K562 (cell line): ENCODE data around the gene NCMAP. TPM values are rescaled to one million over a fixed set of nuclear protein-coding genes. Genes with fewer than 3 reads are reported as not detected.

Source experiments
- KLF16 ChIP-seq: IDR thresholded peaks from 2 replicates; pipeline ENCODE4 v1.6.1; 2016; ENCODE audit warnings: antibody characterized with exemption
- RBM34 ChIP-seq: fragments of 200-400 bp; formaldehyde crosslinking; IDR thresholded peaks from 2 replicates; pipeline ENCODE4 v1.6.1; 2018; ENCODE audit warnings: low read length, borderline replicate concordance; ENCODE audit not compliant: insufficient read depth
- SMAD4 ChIP-seq: fragments of 250-450 bp; sonication (Bioruptor Pico); conservative IDR thresholded peaks from 2 replicates; pipeline ENCODE4 v1.8.0; 2021; ENCODE audit warnings: inconsistent platforms, mild to moderate bottlenecking, moderate library complexity
- ZNF347 ChIP-seq: fragments of 450-650 bp; formaldehyde crosslinking; IDR thresholded peaks from 2 replicates; pipeline ENCODE4 v1.4.0; 2020; ENCODE audit warnings: low read depth, mild to moderate bottlenecking, moderate library complexity
- ZNF445 ChIP-seq: fragments of 250-450 bp; sonication (Bioruptor Pico); IDR thresholded peaks from 2 replicates; pipeline ENCODE4 v1.4.0; 2020; ENCODE audit warnings: low read depth, mild to moderate bottlenecking, moderate library complexity
- polyA plus RNA-seq, 8 experiments: library from polyadenylated mRNA; depleted of rRNA in 4 of 8; stranded (reverse) in 5 of 8; unstranded in 3 of 8; fragments of >200 nt; fragmentation: Nextera tagmentation in 2 of 8; fragmentation: Illumina TruSeq in 1 of 8; extraction: Ambion mirVana in 2 of 8; extraction: Trizol in 1 of 8; gene quantifications; 2 replicates each; pipeline versions ENCODE4 v1.2.1 to v1.2.3, GENCODE V29; 2011 to 2014; ENCODE audit warnings: inconsistent platforms in 1 of 8, missing spikeins in 1 of 8
- total RNA-seq, 7 experiments: library from RNA; depleted of rRNA in 6 of 7; stranded (reverse); fragments of >200 nt in 6 of 7; fragmentation: Illumina TruSeq in 2 of 7; extraction: Trizol in 2 of 7; gene quantifications; 2 replicates each; pipeline versions ENCODE4 v1.2.1 to v1.2.3, GENCODE V29; 2011 to 2021; ENCODE audit warnings: low replicate concordance in 1 of 7
- TF ChIP-seq, protein P1 (sequence below): fragments of 250-450 bp; sonication (Bioruptor Pico); IDR thresholded peaks from 2 replicates; pipeline ENCODE4 v1.4.0; 2020; ENCODE audit warnings: mild to moderate bottlenecking, moderate library complexity
- TF ChIP-seq, protein P2 (sequence below): fragments of 200-400 bp; formaldehyde crosslinking; IDR thresholded peaks from 2 replicates; pipeline ENCODE4 v1.6.1; 2017; ENCODE audit warnings: mild to moderate bottlenecking, low read depth, low read length, moderate library complexity
- TF ChIP-seq, protein P3 (sequence below): fragments of 250-450 bp; sonication (Bioruptor Pico); IDR thresholded peaks from 2 replicates; pipeline ENCODE4 v1.8.0; 2022; ENCODE audit warnings: inconsistent platforms
- TF ChIP-seq, protein P4 (sequence below): sonication (generic); formaldehyde crosslinking; IDR thresholded peaks from 2 replicates; pipeline ENCODE4 v1.8.0; 2023; ENCODE audit warnings: missing genetic modification reagents, mild to moderate bottlenecking, borderline replicate concordance

The NCMAP gene
- total and polyA plus RNA-seq, 9 of the 15 experiments (the other 6 are each of a cell fraction or from before 2014, with no cell fraction given) = 0.03 TPM; not detected in 8

DNA sequence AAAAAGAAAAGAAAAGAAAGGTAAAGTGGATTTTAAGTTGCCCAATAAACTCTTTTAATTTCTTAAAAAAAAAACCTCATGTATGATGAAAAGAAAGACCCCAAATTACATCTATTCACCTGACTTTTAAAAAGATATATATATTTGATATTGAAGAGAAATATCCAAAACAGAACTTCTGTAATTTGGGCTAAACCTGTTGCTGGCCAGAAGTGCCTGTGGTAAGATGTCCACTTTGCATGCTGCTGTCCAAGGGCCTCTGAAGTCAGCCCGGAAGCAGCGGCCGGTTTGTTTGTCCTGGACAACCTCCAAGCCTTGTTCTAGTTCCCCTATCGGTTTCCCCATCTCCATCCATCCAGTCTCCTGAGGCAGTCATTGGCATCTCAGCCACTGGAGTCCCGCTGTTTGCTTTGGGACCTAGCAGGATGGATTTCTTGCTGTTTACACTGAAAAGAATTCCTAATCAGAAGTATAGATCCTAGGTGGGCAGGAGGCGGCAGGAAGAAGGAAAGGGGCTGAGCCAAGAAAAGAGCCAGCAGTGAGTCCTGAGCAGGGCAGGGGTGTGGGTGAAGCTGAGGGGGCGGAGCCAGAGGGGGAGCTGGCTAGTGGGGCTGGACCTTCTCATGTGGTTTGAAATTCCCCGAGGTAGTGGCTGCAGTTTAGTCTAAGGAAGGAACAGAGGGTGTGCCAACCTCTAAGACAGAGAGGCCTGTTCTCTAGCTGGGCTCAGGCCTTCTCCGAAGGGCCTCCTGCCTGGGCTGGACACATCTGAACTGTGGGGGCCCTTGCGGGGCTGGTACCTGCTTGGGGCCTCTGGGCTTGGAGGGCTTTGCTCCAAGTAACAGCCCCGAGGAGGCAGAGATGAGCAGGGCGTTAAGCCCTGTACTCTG, 3.3 kb downstream of the NCMAP start (continued):
- TF ChIP-seq, protein P1, sequence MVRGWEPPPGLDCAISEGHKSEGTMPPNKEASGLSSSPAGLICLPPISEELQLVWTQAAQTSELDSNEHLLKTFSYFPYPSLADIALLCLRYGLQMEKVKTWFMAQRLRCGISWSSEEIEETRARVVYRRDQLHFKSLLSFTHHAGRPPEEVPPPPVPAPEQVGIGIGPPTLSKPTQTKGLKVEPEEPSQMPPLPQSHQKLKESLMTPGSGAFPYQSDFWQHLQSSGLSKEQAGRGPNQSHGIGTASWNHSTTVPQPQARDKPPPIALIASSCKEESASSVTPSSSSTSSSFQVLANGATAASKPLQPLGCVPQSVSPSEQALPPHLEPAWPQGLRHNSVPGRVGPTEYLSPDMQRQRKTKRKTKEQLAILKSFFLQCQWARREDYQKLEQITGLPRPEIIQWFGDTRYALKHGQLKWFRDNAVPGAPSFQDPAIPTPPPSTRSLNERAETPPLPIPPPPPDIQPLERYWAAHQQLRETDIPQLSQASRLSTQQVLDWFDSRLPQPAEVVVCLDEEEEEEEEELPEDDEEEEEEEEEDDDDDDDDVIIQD (CRISPR knock-in tag) = no peak
- TF ChIP-seq ZNF347 (CRISPR knock-in tag) = no peak
- TF ChIP-seq KLF16 = no peak
- TF ChIP-seq, protein P2, sequence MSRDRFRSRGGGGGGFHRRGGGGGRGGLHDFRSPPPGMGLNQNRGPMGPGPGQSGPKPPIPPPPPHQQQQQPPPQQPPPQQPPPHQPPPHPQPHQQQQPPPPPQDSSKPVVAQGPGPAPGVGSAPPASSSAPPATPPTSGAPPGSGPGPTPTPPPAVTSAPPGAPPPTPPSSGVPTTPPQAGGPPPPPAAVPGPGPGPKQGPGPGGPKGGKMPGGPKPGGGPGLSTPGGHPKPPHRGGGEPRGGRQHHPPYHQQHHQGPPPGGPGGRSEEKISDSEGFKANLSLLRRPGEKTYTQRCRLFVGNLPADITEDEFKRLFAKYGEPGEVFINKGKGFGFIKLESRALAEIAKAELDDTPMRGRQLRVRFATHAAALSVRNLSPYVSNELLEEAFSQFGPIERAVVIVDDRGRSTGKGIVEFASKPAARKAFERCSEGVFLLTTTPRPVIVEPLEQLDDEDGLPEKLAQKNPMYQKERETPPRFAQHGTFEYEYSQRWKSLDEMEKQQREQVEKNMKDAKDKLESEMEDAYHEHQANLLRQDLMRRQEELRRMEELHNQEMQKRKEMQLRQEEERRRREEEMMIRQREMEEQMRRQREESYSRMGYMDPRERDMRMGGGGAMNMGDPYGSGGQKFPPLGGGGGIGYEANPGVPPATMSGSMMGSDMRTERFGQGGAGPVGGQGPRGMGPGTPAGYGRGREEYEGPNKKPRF = no peak
- TF ChIP-seq ZNF445 (CRISPR knock-in tag) = no peak
- no peak for TF ChIP-seq RBM34
- TF ChIP-seq, protein P3, sequence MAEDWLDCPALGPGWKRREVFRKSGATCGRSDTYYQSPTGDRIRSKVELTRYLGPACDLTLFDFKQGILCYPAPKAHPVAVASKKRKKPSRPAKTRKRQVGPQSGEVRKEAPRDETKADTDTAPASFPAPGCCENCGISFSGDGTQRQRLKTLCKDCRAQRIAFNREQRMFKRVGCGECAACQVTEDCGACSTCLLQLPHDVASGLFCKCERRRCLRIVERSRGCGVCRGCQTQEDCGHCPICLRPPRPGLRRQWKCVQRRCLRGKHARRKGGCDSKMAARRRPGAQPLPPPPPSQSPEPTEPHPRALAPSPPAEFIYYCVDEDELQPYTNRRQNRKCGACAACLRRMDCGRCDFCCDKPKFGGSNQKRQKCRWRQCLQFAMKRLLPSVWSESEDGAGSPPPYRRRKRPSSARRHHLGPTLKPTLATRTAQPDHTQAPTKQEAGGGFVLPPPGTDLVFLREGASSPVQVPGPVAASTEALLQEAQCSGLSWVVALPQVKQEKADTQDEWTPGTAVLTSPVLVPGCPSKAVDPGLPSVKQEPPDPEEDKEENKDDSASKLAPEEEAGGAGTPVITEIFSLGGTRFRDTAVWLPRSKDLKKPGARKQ = no peak
- TF ChIP-seq, protein P4, sequence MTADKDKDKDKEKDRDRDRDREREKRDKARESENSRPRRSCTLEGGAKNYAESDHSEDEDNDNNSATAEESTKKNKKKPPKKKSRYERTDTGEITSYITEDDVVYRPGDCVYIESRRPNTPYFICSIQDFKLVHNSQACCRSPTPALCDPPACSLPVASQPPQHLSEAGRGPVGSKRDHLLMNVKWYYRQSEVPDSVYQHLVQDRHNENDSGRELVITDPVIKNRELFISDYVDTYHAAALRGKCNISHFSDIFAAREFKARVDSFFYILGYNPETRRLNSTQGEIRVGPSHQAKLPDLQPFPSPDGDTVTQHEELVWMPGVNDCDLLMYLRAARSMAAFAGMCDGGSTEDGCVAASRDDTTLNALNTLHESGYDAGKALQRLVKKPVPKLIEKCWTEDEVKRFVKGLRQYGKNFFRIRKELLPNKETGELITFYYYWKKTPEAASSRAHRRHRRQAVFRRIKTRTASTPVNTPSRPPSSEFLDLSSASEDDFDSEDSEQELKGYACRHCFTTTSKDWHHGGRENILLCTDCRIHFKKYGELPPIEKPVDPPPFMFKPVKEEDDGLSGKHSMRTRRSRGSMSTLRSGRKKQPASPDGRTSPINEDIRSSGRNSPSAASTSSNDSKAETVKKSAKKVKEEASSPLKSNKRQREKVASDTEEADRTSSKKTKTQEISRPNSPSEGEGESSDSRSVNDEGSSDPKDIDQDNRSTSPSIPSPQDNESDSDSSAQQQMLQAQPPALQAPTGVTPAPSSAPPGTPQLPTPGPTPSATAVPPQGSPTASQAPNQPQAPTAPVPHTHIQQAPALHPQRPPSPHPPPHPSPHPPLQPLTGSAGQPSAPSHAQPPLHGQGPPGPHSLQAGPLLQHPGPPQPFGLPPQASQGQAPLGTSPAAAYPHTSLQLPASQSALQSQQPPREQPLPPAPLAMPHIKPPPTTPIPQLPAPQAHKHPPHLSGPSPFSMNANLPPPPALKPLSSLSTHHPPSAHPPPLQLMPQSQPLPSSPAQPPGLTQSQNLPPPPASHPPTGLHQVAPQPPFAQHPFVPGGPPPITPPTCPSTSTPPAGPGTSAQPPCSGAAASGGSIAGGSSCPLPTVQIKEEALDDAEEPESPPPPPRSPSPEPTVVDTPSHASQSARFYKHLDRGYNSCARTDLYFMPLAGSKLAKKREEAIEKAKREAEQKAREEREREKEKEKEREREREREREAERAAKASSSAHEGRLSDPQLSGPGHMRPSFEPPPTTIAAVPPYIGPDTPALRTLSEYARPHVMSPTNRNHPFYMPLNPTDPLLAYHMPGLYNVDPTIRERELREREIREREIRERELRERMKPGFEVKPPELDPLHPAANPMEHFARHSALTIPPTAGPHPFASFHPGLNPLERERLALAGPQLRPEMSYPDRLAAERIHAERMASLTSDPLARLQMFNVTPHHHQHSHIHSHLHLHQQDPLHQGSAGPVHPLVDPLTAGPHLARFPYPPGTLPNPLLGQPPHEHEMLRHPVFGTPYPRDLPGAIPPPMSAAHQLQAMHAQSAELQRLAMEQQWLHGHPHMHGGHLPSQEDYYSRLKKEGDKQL (CRISPR knock-in tag) = no peak
- no peak for TF ChIP-seq SMAD4 (CRISPR knock-in tag)
